NB4 (cell line): Measurements from ENCODE around the gene SSBP4.

Experiments used
- CTCF ChIP-seq: IDR thresholded peaks from one replicate; pipeline ENCODE4 v1.5.1; 2012; ENCODE audit warnings: low read depth, low read length
- MYC ChIP-seq: IDR thresholded peaks from 2 replicates; pipeline ENCODE4 v1.6.1; 2011; ENCODE audit warnings: low read depth, low read length
- POLR2A ChIP-seq: IDR thresholded peaks from 2 replicates; pipeline ENCODE4 v1.6.1; 2011; ENCODE audit warnings: mild to moderate bottlenecking; ENCODE audit not compliant: insufficient read length; ENCODE audit errors: extremely low read depth

- TF ChIP-seq CTCF (no peak), MYC (no peak), POLR2A (no peak)
These were observed 34.4 kb upstream of the SSBP4 start for GRCh38 chr19:18384775-18385174.
